CD4-positive, alpha-beta T cell treated with Interferon gamma for 1 hour (primary cell): ENCODE measurements around the gene GNL1.
A peak's percentile ranks its signal among the peaks of the same experiment; 100 is the strongest.

Source experiments
- DNase-seq: peaks from one replicate; pipeline ENCODE4 v3.0.0-alpha.2; 2020

The GNL1 gene

DNA sequence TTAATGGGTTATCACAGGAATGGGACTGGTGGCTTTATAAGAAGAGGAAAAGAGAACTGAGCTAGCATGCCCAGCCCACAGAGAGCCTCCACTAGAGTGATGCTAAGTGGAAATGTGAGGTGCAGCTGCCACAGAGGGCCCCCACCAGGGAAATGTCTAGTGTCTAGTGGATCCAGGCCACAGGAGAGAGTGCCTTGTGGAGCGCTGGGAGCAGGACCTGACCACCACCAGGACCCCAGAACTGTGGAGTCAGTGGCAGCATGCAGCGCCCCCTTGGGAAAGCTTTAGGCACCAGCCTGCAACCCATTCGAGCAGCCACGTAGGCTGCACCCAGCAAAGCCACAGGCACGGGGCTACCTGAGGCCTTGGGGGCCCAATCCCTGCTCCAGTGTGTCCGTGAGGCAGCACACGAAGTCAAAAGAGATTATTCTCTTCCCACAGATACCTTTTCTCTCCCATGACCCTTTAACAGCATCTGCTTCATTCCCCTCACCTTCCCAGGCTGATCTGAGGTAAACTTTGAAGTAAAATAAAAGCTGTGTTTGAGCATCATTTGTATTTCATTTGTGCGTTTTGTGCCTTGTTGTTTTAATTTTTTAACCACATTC lies 62.5 kb downstream of the GNL1 start:
- peak; percentile 54 for DNase-seq

DNA sequence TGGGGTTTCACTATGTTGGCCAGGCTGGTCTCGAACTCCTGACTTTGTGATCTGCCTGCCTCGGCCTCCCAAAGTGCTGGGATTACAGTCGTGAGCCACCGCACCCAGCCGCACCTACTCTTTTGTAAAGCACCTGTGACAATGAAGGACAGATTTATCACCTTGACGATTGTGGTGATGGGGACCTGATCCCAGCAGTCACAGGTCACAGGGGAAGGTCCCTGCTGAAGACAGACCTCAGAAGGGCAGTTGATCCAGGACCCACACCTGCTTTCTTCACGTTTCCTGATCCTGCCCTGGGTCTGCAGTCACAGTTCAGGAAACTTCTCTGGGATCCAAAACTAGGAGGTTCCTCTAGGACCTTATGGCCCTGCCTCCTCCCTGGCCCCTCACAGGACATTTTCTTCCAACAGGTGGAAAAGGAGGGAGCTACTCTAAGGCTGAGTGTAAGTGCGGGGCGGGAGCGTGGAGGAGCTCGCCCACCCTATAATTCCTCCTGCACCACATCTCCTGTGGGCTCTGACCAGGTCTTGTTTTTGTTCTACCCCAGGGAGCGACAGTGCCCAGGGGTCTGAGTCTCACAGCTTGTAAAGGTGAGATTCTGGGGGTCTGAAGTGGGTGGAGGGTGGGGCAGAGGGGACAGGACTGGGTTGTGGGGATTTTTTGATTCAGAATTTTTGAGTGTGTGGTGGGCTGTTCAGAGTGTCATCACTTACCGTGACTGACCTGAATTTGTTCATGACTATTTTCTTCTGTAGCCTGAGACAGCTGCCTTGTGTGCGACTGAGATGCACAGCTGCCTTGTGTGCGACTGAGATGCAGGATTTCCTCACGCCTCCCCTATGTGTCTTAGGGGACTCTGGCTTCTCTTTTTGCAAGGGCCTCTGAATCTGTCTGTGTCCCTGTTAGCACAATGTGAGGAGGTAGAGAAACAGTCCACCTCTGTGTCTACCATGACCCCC lies 64.0 kb downstream of the GNL1 start:
- DNase-seq, result no peak
